Esophagus muscularis mucosa (tissue), 4 donors: Measurements from ENCODE around the gene KIF5C. TPM values are rescaled to one million over a fixed set of nuclear protein-coding genes. Genes with fewer than 3 reads are reported as not detected.

Experiments
- DNase-seq: peaks from one replicate; pipeline ENCODE4 v3.0.0-alpha.2; 2017; ENCODE audit errors: extremely low spot score
- H3K27ac ChIP-seq, 4 donors: fragments of 200-600 bp; sonication (generic); replicated peaks in 1 of 4; 1 replicate in 3 of 4; 2 replicates in 1 of 4; pipeline ENCODE4 v1.5.1; 2016 to 2019; ENCODE audit warnings: mild to moderate bottlenecking in 1 of 4
- H3K27me3 ChIP-seq, 4 donors: fragments of 200-600 bp; sonication (generic); one replicate each; pipeline versions ENCODE4 v1.5.1 to v1.6.0; 2016 to 2019
- H3K36me3 ChIP-seq, 4 donors: fragments of 200-600 bp; sonication (generic); one replicate each; pipeline ENCODE4 v1.5.1; 2016 to 2019
- H3K4me1 ChIP-seq, 4 donors: fragments of 200-600 bp; sonication (generic); one replicate each; pipeline ENCODE4 v1.5.1; 2016 to 2019
- H3K4me3 ChIP-seq, 4 donors: fragments of 200-600 bp; sonication (generic); 1 replicate in 2 of 4; 2 replicates in 2 of 4; pipeline ENCODE4 v1.5.1; 2016 to 2019; ENCODE audit warnings: mild to moderate bottlenecking in 4 of 4, moderate library complexity in 1 of 4
- H3K9me3 ChIP-seq, 4 donors: fragments of 200-600 bp; sonication (generic); 1 replicate in 3 of 4; 2 replicates in 1 of 4; pipeline ENCODE4 v1.5.1; 2016 to 2019
- CTCF ChIP-seq, 3 experiments: fragments of 200-600 bp in 2 of 3; fragments of 450-650 bp in 1 of 3; sonication (generic) in 2 of 3; IDR thresholded peaks; one replicate each; pipeline ENCODE4 v1.5.1; 2017 to 2019; ENCODE audit warnings: antibody characterized with exemption in 3 of 3, mild to moderate bottlenecking in 2 of 3, moderate library complexity in 1 of 3
- EP300 ChIP-seq: sonication (generic); formaldehyde crosslinking; IDR thresholded peaks from one replicate; pipeline ENCODE4 v1.6.1; 2017; ENCODE audit warnings: antibody characterized with exemption
- POLR2A ChIP-seq: fragments of 450-650 bp; IDR thresholded peaks from one replicate; pipeline ENCODE4 v1.6.1; 2017; ENCODE audit warnings: antibody characterized with exemption, moderate library complexity, mild to moderate bottlenecking, low read depth
- POLR2AphosphoS5 ChIP-seq, 2 donors: sonication (generic); formaldehyde crosslinking; IDR thresholded peaks; one replicate each; pipeline ENCODE4 v1.6.1; 2017; ENCODE audit warnings: antibody characterized with exemption in 2 of 2
- WGBS: methylation state at CpG from one replicate; pipeline ENCODE4 v1.1.5; 2018; 5-methylcytosine and 5-hydroxymethylcytosine counted together
- intact Hi-C: fragments of 100-400 bp; cut with DNase I; formaldehyde crosslinking; loops from one replicate; pipeline ENCODE4 v1.15.1; 2023
- total RNA-seq, 4 donors: library from RNA; depleted of rRNA; stranded (reverse); fragments of >200 nt; gene quantifications; one replicate each; pipeline versions ENCODE4 v1.1.0 to v1.2.1, GENCODE V29; 2016

The KIF5C gene
- total RNA-seq, 4 donors from 2014 or later = 2.9 to 4.6 (median 3.2) TPM

- intact Hi-C loops = loop anchor here (2.0 to 5.0 kb wide), 2 partner anchors 423 to 1051 kb away; no protein-coding TSS in a partner anchor
- no peak for DNase-seq
Observed at GRCh38 chr2:148989882-148990493, 115.0 kb downstream of the KIF5C start.

GRCh38 chr2:148990968-148991367 lies 115.9 kb downstream of the KIF5C start:
- Histone ChIP-seq H3K27me3 (no peaks in the 10 kb centered on the region), H3K36me3 (no peaks in the 10 kb centered on the region), H3K4me3 (no peak overlapping the region), H3K27ac (no peak overlapping the region), H3K9me3 (no peaks in the 10 kb centered on the region), H3K4me1 (peaks cover 0 to 5% (median 0%) of the 10 kb centered on the region in 4 donors)
- no peak for DNase-seq
- TF ChIP-seq POLR2A (no peak), POLR2AphosphoS5 (IDR thresholded peaks at IDR 0.05) (no peak), CTCF (IDR thresholded peaks at IDR 0.05) (no peak), EP300 (no peak)
- 62% methylated on average over 6 of the region's 6 CpGs for WGBS
- intact Hi-C loops = loop anchor here (2.0 to 5.0 kb wide), 2 partner anchors 424 to 1052 kb away; no protein-coding TSS in a partner anchor

More at GRCh38 chr2:148989882-148990493, 115.0 kb downstream of the KIF5C start:
- H3K27ac ChIP-seq = no peak overlapping the region
- 33% methylated on average over 6 of the region's 6 CpGs for WGBS
- H3K36me3 ChIP-seq = no peaks in the 10 kb centered on the region
- TF ChIP-seq CTCF (IDR thresholded peaks at IDR 0.05) (peak; percentile 64 to 77 (median 65)), EP300 (no peak), POLR2AphosphoS5 (IDR thresholded peaks at IDR 0.05) (no peak), POLR2A (no peak)
- peaks cover 0 to 5% (median 0%) of the 10 kb centered on the region in 4 donors for H3K4me1 ChIP-seq
- no peak overlapping the region for H3K4me3 ChIP-seq
- no peaks in the 10 kb centered on the region for H3K9me3 ChIP-seq
- H3K27me3 ChIP-seq = peaks cover 0 to 3% (median 0%) of the 10 kb centered on the region in 4 donors

GRCh38 chr2:148992448-148992847 lies 117.4 kb downstream of the KIF5C start:
- no peaks in the 10 kb centered on the region for H3K27me3 ChIP-seq
- peaks cover 0 to 5% (median 0%) of the 10 kb centered on the region in 4 donors for H3K4me1 ChIP-seq
- no peak overlapping the region for H3K27ac ChIP-seq
- no peak for DNase-seq
- no peak overlapping the region for H3K4me3 ChIP-seq
- no peak for TF ChIP-seq CTCF (IDR thresholded peaks at IDR 0.05)
- no peaks in the 10 kb centered on the region for H3K36me3 ChIP-seq
- H3K9me3 ChIP-seq = no peaks in the 10 kb centered on the region
- intact Hi-C loops = loop anchor here (5.0 kb wide), 1 partner anchor 425 kb away; no protein-coding TSS in a partner anchor

GRCh38 chr2:148993351-148993750 lies 118.3 kb downstream of the KIF5C start:
- peaks cover 0 to 5% (median 0%) of the 10 kb centered on the region in 4 donors for H3K4me1 ChIP-seq
- intact Hi-C loops = loop anchor here (5.0 kb wide), 1 partner anchor 426 kb away; no protein-coding TSS in a partner anchor
- DNase-seq = no peak
- H3K4me3 ChIP-seq = no peak overlapping the region
- H3K9me3 ChIP-seq = no peaks in the 10 kb centered on the region
- 54% methylated on average over 3 of the region's 3 CpGs for WGBS
- H3K36me3 ChIP-seq = no peaks in the 10 kb centered on the region
- H3K27me3 ChIP-seq = no peaks in the 10 kb centered on the region
- H3K27ac ChIP-seq = no peak overlapping the region
- TF ChIP-seq EP300 (no peak), POLR2A (no peak), POLR2AphosphoS5 (IDR thresholded peaks at IDR 0.05) (no peak), CTCF (IDR thresholded peaks at IDR 0.05) (no peak)
